Spleen (tissue), 11 donors: ENCODE measurements around the gene PACS2. TPM values are rescaled to one million over a fixed set of nuclear protein-coding genes. Genes with fewer than 3 reads are reported as not detected.
"Not testable (repeated sequence)": the region's sequence is repeated elsewhere in the genome, so short reads cannot be mapped to it uniquely, and the experiment has no call there.

ENCODE experiments used
- DNase-seq: peaks from one replicate; pipeline ENCODE4 v3.0.0-alpha.2; 2020
- H3K27ac ChIP-seq, 8 donors: fragments of 200-600 bp; sonication (generic) in 7 of 8; 1 replicate in 4 of 8; 2 replicates in 4 of 8; pipeline versions ENCODE4 v1.5.0 to v1.8.0; 2016 to 2021; ENCODE audit warnings: inconsistent platforms in 4 of 8, mild to moderate bottlenecking in 4 of 8, moderate library complexity in 1 of 8
- H3K27me3 ChIP-seq, 7 donors: fragments of 200-600 bp; sonication (generic) in 6 of 7; replicated peaks in 1 of 7; 1 replicate in 4 of 7; 2 replicates in 3 of 7; pipeline versions ENCODE4 v1.5.0 to v1.8.0; 2016 to 2021; ENCODE audit warnings: inconsistent platforms in 3 of 7, mild to moderate bottlenecking in 1 of 7
- H3K36me3 ChIP-seq, 6 donors: fragments of 200-600 bp; sonication (generic) in 5 of 6; 1 replicate in 4 of 6; 2 replicates in 2 of 6; pipeline versions ENCODE4 v1.5.0 to v1.8.0; 2016 to 2021; ENCODE audit warnings: inconsistent platforms in 2 of 6
- H3K4me1 ChIP-seq, 6 donors: fragments of 200-600 bp; sonication (generic) in 5 of 6; 1 replicate in 3 of 6; 2 replicates in 3 of 6; pipeline versions ENCODE4 v1.5.0 to v1.8.0; 2016 to 2021; ENCODE audit warnings: inconsistent platforms in 3 of 6
- H3K4me3 ChIP-seq, 8 donors: fragments of 200-600 bp; sonication (generic) in 7 of 8; 1 replicate in 4 of 8; 2 replicates in 4 of 8; pipeline versions ENCODE4 v1.5.0 to v1.8.0; 2016 to 2021; ENCODE audit warnings: inconsistent platforms in 4 of 8, mild to moderate bottlenecking in 4 of 8, moderate library complexity in 2 of 8
- H3K9me3 ChIP-seq, 8 donors: fragments of 200-600 bp; sonication (generic) in 7 of 8; 1 replicate in 4 of 8; 2 replicates in 4 of 8; pipeline versions ENCODE4 v1.5.0 to v1.8.0; 2016 to 2021; ENCODE audit warnings: inconsistent platforms in 4 of 8
- POLR2A ChIP-seq, 3 donors: fragments of 450-650 bp; IDR thresholded peaks; one replicate each; pipeline ENCODE4 v1.5.1; 2017; ENCODE audit warnings: antibody characterized with exemption in 3 of 3, mild to moderate bottlenecking in 1 of 3
- POLR2AphosphoS5 ChIP-seq, 3 donors: sonication (generic); formaldehyde crosslinking; IDR thresholded peaks; one replicate each; pipeline ENCODE4 v1.5.1; 2017; ENCODE audit warnings: antibody characterized with exemption in 3 of 3
- WGBS, 5 donors: extraction: QIAGEN DNeasy Blood & Tissue Kit in 3 of 5; methylation state at CpG; one replicate each; pipeline versions ENCODE4 v1.1.5 to v1.1.7; 2013 to 2018; 5-methylcytosine and 5-hydroxymethylcytosine counted together
- intact Hi-C: fragments of 100-400 bp; cut with DNase I; formaldehyde crosslinking; loops from one replicate; pipeline ENCODE4 v1.15.0; 2023; ENCODE audit warnings: low total_unique reads
- polyA plus RNA-seq, 3 donors: library from polyadenylated mRNA; stranded (reverse); fragments of 200-250 nt; gene quantifications; one replicate each; pipeline ENCODE4 v1.2.1, GENCODE V29; 2013
- total RNA-seq, 7 donors: library from RNA; depleted of rRNA in 3 of 7; stranded (reverse); fragments of >200 nt in 3 of 7; fragmentation: NEBNext Ultra II Directional in 4 of 7; extraction: Animal tissue kit (Norgen Biotek cat#: 25700) in 4 of 7; gene quantifications; one replicate each; pipeline versions ENCODE4 v1.1.0 to v1.2.1, GENCODE V29; 2016 to 2021
- TF ChIP-seq, protein P1 (sequence below), 11 experiments: fragments of 200-600 bp in 7 of 11; fragments of 450-650 bp in 4 of 11; sonication (generic) in 4 of 11; IDR thresholded peaks in 8 of 11; conservative IDR thresholded peaks in 3 of 11; 1 replicate in 7 of 11; 2 replicates in 4 of 11; pipeline versions ENCODE4 v1.4.0 to v1.8.0; 2016 to 2021; ENCODE audit warnings: antibody characterized with exemption in 11 of 11, inconsistent platforms in 4 of 11, mild to moderate bottlenecking in 1 of 11
- donor health status: healthy with polysubstance abuse.
- donor health status: DM: no; HTN: no; CAD: no; lungs with moderate emphysema.
- donor health status: DM: no; HTN: no; CAD: no.
- donor health status: Bipolar disorder and iron deficiency.
- donor health status: healthy.
- donor health status: DM: no; HTN: no; CAD: no.
- donor health status: DM: yes; HTN: yes; CAD: no.

Gene PACS2
- total and polyA plus RNA-seq, 10 donors = 32.2 to 148 (median 98.7) TPM

DNA sequence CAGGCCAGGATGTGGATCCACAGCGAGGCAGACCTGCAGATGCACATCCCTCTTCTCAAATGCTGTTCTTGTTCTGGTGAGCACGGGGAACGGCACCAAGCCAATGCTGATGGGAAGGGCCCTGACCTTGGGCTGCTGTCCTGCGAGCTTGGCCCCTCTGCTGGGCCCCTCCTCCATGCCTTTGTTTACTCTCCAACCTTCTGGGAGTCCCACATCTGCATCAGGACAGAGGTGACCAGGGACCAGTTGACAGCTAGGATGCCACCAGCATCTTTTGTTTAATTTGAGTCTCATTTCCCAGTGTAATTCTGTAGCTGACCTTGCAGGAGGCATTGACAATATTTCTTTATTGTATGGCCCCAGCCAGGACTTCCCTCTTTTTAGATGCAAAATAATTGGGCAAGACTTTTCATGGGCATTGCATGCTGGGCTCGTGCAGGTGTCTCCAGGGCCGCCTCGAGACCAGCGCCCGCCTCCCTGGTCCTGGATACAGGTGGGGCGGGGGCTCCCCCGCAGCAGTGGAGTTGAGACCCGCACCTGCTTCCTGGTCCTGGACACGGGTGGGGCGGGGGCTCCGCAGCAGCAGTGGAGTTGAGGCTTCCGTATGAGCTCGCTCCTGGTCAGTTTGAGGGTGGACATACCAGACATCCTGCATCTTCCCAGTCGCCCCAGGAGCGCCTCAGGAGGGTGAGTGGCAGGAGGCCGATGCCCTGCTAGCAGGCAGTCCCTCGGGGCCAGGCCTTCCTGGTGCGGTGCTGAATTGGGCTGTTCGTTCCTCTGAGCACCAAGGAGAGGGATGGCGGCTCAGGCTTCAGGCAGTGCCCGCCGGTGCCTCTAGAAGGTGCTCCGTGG is 11.4 kb downstream of the PACS2 start:
- Histone ChIP-seq H3K27me3 (no peaks in the 10 kb centered on the region), H3K9me3 (no peaks in the 10 kb centered on the region), H3K4me3 (no peak overlapping the region), H3K27ac (peak overlapping the region in 4 of 8 donors; percentile 33 to 83 (median 80)), H3K36me3 (peaks cover 0 to 5% (median 0%) of the 10 kb centered on the region in 6 donors), H3K4me1 (peaks cover 13 to 88% (median 72%) of the 10 kb centered on the region in 6 donors)
- DNase-seq = no peak
- 78 to 91% (median 79%) methylated on average over 16 to 27 of the region's 27 CpGs for WGBS, 5 donors
- intact Hi-C loops = no loop called here
- TF ChIP-seq POLR2A (IDR thresholded peaks at IDR 0.05) (no peak), POLR2AphosphoS5 (IDR thresholded peaks at IDR 0.05) (no peak)
- TF ChIP-seq, protein P1, sequence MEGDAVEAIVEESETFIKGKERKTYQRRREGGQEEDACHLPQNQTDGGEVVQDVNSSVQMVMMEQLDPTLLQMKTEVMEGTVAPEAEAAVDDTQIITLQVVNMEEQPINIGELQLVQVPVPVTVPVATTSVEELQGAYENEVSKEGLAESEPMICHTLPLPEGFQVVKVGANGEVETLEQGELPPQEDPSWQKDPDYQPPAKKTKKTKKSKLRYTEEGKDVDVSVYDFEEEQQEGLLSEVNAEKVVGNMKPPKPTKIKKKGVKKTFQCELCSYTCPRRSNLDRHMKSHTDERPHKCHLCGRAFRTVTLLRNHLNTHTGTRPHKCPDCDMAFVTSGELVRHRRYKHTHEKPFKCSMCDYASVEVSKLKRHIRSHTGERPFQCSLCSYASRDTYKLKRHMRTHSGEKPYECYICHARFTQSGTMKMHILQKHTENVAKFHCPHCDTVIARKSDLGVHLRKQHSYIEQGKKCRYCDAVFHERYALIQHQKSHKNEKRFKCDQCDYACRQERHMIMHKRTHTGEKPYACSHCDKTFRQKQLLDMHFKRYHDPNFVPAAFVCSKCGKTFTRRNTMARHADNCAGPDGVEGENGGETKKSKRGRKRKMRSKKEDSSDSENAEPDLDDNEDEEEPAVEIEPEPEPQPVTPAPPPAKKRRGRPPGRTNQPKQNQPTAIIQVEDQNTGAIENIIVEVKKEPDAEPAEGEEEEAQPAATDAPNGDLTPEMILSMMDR (IDR thresholded peaks at IDR 0.05 in 8 of 11, conservative IDR thresholded peaks at IDR 0.05 in 3 of 11) = no peak

DNA sequence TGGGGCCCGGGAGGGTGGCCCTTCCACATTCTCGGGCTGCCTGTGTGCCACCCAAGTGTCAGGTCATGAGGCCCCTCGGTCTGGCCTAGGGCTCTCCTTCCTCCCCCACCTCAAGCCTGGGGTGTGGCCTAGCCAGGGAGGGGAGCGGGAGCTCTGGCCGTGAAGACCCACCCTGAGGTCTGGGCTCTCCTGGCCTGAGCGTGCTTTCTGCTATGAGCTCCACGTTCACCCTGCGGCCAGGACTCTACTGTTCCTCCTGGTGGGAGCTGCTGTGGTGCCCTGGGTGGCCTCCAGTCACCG is 12.0 kb downstream of the PACS2 start:
- Histone ChIP-seq H3K27ac (peak overlapping the region in 5 of 8 donors; percentile 8 to 83 (median 78)), H3K4me1 (peaks cover 15 to 93% (median 78%) of the 10 kb centered on the region in 6 donors), H3K4me3 (no peak overlapping the region), H3K36me3 (peaks cover 0 to 5% (median 0%) of the 10 kb centered on the region in 6 donors), H3K27me3 (no peaks in the 10 kb centered on the region), H3K9me3 (no peaks in the 10 kb centered on the region)
- DNase-seq = no peak
- TF ChIP-seq POLR2A (IDR thresholded peaks at IDR 0.05) = no peak
- TF ChIP-seq, protein P1 (IDR thresholded peaks at IDR 0.05 in 8 of 11, conservative IDR thresholded peaks at IDR 0.05 in 3 of 11) = no peak
- no peak for TF ChIP-seq POLR2AphosphoS5 (IDR thresholded peaks at IDR 0.05)
- WGBS, 5 donors = 74 to 85% (median 81%) methylated on average over 7 to 9 of the region's 9 CpGs
- intact Hi-C loops = no loop called here

DNA sequence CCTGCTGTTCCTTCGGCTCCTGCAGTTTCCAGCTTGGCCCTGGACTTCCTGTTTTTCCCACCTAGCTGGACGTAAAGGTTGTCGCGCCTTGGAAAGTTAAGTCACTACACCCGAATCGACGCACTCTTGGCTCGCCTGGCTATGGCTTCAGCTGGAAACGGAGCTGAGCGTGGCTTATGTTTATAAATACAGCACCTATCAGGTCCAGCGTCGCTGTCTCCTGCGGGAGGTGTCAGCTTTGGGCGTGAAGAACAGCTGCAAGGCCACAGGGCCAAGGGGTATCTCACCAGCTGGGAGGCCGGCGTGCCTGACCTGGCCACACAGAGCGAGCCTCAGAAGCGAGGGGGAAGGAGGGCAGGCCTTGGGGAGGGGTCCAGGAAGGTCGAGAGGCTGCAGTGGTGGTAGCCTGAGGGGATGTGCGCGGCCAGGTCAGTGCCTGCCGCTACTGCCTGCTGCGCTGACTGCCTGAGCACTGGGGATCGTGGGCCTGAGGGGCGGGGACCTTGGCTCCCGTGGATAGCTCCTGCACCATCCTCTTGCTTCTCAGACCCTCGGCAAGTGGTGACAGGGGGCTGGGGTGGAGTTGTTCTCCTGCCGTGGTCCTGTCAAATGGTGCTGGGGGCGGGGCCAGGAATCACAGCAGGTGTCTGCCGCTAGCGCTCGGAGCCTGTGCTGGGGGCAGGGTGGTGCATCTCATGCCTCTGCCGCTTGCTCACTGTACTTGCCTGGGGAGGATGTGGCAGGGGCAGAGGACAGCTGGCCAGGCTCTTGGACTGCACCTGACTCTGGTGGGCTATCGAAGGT is 12.5 kb downstream of the PACS2 start:
- no peaks in the 10 kb centered on the region for H3K9me3 ChIP-seq
- H3K4me3 ChIP-seq = no peak overlapping the region
- H3K27ac ChIP-seq = peak overlapping the region in 5 of 8 donors; percentile 8 to 83 (median 78)
- WGBS, 5 donors = 71 to 85% (median 82%) methylated on average over 29 to 34 of the region's 34 CpGs
- intact Hi-C loops = no loop called here
- H3K36me3 ChIP-seq = peaks cover 0 to 2% (median 0%) of the 10 kb centered on the region in 6 donors
- DNase-seq = no peak
- H3K27me3 ChIP-seq = no peaks in the 10 kb centered on the region
- H3K4me1 ChIP-seq = peaks cover 19 to 99% (median 84%) of the 10 kb centered on the region in 6 donors
- TF ChIP-seq POLR2A (IDR thresholded peaks at IDR 0.05) (no peak), POLR2AphosphoS5 (IDR thresholded peaks at IDR 0.05) (peak in 2 of 3 donors; percentile 57 to 70)

DNA sequence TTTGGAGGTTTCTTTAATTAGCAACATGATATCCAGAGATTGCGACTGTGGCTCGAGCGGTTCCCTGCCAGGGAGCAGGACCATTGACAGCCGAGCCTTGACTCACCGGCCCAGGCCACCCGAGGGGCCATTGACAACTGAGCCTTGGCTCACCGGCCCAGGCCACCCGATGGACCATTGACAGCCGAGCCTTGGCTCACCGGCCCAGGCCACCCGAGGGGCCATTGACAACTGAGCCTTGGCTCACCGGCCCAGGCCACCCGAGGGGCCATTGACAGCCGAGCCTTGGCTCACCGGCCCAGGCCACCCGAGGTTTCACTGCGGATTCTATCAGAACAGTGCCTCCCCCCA is 13.1 kb downstream of the PACS2 start:
- H3K27ac ChIP-seq = peak overlapping the region in 4 of 8 donors; percentile 33 to 83 (median 80)
- H3K9me3 ChIP-seq, DNase-seq, H3K4me3 ChIP-seq, H3K27me3 ChIP-seq, intact Hi-C loops, H3K36me3 ChIP-seq: not testable (repeated sequence)
- H3K4me1 ChIP-seq = peaks cover 24 to 100% (median 89%) of the 10 kb centered on the region in 6 donors
- 87 to 95% (median 92%) methylated on average over 9 to 17 of the region's 17 CpGs for WGBS, 5 donors
